Measurements from ENCODE around the gene ST6GALNAC6. TPM values are rescaled to one million over a fixed set of nuclear protein-coding genes. Genes with fewer than 3 reads are reported as not detected.

ST6GALNAC6 gene, protein sequence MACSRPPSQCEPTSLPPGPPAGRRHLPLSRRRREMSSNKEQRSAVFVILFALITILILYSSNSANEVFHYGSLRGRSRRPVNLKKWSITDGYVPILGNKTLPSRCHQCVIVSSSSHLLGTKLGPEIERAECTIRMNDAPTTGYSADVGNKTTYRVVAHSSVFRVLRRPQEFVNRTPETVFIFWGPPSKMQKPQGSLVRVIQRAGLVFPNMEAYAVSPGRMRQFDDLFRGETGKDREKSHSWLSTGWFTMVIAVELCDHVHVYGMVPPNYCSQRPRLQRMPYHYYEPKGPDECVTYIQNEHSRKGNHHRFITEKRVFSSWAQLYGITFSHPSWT
- 22.2 TPM for total RNA-seq

DNA sequence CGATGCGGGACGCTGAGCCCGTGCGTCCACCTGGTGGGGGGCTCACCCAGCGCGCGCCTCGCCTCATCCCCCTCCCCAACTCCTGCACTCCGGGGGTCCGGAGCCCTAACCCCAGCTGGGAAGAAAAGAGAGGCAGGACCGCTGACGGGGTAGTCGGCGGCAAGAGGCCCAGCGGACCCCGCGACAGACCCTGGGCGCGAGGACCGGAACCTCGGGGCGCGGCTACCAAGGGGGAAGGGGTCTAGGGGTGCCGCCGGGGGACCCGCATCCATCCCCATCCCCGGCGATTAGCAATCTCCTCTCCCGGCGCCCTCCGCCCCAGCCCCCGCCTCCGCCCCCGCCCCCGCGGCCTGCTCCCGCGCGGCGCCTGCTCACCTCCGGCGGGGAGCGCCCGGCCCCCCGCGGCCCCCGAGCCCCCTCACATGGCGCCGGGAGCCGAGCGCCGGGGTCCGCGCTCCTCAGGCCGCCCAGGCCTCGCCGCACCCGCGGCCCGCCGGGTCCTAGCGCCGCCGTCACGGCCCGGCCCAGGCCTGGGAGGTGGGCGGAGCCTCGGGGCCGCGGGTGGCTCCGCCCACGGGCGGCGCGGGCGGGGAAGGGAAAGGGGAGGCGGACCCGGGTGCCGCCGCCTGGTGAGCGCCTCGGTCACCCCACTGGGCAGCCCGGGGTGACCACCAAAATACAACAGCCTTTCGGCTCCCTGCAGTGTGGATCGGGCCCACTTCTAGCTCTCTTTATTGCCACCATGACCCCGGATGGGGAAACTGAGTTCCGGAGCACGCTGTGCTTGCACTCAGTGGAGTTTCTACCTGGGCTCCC is at the start of gene ST6GALNAC6:
Gene ST6GALNAC6, minus strand, starts transcription at position 476 of the 816 bp plus-strand sequence. CDS start 1,622 bp downstream, outside the sequence.

DNA sequence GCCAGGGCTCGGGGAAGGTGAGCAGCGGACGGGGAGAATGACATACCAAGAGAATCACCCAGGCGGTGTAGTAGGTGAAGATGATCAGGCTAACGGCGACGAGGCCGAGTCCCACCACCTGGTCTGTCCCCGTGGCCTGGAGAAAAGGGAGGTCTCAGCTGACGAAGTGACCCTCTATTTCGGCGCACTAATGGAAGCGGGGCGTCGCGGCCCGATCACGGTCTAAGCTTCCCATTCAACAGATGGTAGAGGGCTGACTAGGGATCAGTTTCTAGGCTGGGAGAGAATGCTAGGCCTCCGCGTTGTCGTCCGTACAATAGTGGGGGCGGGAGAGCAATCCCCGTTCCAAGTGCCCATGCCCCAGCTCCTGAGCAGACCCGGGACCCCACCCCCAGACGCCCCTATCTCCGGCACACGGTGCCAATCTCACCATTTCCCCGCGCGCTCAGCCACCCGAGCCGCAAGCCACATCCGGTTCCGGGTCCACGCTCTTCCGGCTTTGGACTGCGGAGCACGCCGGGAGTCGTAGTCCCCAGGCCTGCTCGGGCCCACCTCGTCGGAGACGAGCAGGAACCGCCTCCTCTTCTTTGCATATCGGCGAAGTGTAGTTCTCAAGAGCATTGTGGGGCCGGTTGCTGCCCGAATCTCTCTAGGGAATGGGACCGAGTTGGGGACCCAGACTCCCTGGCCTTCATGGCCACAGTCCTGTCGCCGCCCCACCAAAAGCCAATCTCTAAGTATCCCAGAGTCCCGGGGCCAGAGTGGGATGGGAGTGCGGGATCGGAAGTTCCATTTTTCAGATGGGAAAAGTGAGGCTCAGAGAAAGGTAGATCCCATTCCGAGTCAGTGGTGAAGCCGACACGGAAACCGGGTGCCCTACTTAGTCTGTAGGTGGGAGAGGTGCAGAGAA is 38.2 kb upstream of the ST6GALNAC6 start, which contains the start of gene DPM2:
Gene DPM2, minus strand, starts transcription at position 467 of the 910 bp plus-strand sequence. Its CDS starts 34 bp downstream, at position 433.

DNA sequence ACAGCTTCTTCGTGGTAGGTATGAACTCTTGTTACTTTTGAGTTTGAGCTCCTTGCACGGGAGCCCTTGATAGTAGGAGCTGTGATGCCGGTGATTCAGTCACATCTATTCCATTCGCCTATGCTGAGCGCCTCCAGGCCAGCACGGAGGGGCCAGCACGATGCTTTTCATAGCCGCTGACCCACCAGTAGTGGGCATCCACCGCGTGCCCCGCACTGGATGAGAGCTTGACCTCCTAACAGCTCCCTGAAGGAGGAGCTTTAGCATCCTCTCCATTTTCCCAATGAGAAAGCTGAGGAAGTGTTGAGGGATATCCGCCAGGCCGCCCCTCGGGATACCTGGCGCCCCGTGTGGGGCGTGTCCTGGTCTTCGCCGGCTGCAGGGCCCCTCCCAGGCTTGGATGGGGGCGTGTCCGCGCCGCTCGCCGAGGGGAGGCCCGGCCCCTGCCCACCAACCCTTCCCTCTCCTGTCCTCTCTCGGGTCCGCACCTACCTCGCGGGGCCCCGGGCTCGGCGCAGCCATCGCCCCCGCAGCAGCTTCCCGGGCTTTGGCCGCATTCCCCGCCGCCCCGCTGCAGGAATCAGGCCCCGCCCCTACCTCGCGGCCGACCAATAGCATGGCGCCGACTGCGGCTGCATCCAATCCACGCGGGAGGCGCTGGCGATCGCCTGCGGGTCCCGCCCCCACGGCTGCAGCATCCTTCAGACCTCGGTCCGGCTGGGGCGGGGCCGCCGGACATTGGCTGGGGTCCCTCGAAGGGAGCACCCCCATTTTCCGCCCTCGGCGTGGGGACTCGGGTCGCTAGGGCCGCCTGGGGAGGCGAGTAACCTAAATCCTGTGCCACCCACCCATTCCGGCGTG is 31.1 kb upstream of the ST6GALNAC6 start, which contains the start of gene PIP5KL1:
Gene PIP5KL1, minus strand, starts transcription at position 547 of the 861 bp plus-strand sequence. Its CDS starts 25 bp downstream, at position 522.

DNA sequence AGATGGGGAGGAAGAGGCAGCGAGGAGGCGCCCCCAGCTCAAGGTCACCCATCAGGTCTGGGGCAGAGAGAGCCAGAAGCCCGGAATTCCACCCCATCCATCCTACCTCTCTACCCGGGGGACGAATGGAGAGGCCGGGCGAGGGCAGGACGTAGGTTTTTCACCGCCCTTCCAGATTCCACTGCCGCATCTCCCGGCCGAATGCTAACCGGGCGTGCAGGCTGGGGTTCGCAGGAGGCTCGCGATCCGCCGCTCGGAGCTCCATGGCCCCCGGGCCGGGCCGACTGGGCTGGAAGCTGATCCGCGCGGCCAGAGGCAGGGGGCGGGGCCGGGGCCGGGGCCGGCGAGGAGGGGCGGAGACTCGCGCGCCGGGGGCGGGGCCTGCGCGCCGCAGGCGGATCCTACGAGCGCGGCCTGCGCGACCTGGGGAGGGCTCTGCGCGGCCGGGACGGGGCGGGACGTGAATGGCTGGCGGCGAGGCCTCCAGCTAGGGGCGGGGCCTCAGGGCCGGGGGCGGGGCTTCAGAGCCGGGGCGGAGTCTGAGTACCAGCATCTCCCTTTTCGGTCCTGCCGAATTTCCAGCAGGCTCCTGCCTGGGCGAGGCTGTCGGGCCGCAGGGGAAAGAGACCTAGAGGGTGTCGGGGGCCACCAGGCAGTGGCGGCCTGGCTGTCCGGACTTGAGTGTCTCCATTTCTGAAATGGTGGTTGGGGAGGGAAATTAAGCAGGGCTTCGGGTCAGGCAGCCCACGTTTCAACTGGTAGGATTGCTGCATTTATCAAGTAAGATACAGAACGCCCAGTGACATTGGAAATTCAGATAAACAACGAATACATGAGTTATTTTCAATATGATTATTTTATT is 17.5 kb upstream of the ST6GALNAC6 start, which contains the start of gene ST6GALNAC4:
Gene ST6GALNAC4, minus strand, starts transcription at position 322 of the 862 bp plus-strand sequence. CDS start 622 bp downstream, outside the sequence.

DNA sequence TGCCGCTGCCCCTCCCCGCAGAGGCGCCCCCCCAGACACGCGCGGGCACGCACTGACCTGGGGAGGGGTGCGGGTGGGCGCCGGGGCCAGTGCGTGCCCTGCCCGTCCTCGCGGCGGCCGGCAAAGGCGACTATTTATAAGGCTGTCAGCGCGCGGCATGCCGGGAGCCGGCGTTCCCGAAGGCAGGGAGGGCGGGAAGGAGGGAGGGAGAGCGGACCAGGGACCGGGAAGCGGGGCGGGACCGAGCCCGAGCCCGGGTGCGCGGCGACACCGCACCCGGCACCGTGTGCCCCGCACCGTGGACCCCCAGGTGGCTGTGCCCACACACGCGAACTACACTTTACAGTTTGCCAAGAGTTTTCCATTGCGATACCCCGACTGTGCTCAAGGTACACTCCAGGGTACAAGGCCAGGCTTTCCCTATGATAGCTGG is 21.8 kb downstream of the ST6GALNAC6 start, which contains the start of gene AK1:
Gene AK1, minus strand, starts transcription at position 110 of the 433 bp plus-strand sequence. CDS start 3,058 bp downstream, outside the sequence.

DNA sequence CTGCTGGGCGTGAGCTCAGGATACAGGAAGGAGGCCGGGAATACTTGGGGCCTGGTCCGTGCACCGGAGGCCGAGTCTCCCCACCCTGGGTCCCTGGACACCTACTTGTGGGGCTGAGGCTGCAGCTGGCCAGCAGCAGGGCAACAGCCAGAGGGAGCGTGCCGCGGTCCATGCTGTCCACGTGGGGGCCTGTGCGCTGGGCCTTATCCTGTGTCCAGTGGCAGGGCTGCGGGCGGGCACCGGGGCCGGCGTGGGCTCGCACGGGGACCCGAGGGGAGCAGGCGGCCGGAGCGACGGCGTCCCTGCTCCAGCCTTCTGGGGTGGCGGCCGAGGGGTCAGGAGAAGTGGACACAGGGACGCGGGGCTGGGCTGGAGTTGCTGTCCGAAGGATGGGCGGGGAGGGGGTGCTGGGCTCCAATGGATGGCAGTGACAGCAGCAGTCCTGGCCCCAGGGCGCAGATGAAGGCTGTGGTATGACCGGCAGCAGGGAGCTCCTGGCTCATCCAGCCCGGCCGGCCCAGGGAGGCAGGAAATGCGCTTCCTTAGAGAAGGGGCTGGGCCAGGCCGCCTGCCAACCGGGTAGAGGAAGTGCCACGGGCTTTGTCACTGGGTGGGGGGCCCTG is 45.1 kb downstream of the ST6GALNAC6 start, which contains the start of gene ENG:
Gene ENG, minus strand, starts transcription at position 475 of the 623 bp plus-strand sequence. Its CDS starts 303 bp downstream, at position 172.

Other genes starting within 250 kb of the ST6GALNAC6 start
- gene CFAP157, start 192.6 kb downstream of the ST6GALNAC6 start, total RNA-seq: not detected
- gene PTRH1, start 183.9 kb downstream of the ST6GALNAC6 start, total RNA-seq: 13.5 TPM
- not detected for gene TTC16, start 183.5 kb downstream of the ST6GALNAC6 start, total RNA-seq
- 11.1 TPM for gene TOR2A, start 164.3 kb downstream of the ST6GALNAC6 start, total RNA-seq
- gene SH2D3C, start 120.9 kb downstream of the ST6GALNAC6 start, total RNA-seq: 10.7 TPM
- gene CDK9, start 113.6 kb downstream of the ST6GALNAC6 start, total RNA-seq: 60.2 TPM
- 45.4 TPM for gene FPGS, start 96.7 kb downstream of the ST6GALNAC6 start, total RNA-seq
- 21.5 TPM for gene ENG, start 44.9 kb downstream of the ST6GALNAC6 start, total RNA-seq
- 38.4 TPM for gene AK1, start 21.9 kb downstream of the ST6GALNAC6 start, total RNA-seq
- gene ST6GALNAC4, start 17.4 kb upstream of the ST6GALNAC6 start, total RNA-seq: 12.4 TPM
- 3.2 TPM for gene PIP5KL1, start 31.2 kb upstream of the ST6GALNAC6 start, total RNA-seq
- gene DPM2, start 38.3 kb upstream of the ST6GALNAC6 start, total RNA-seq: 13.2 TPM
- gene EEIG1, start 81.4 kb upstream of the ST6GALNAC6 start, total RNA-seq: 22.5 TPM
- gene NAIF1, start 167.7 kb upstream of the ST6GALNAC6 start, total RNA-seq: 10.6 TPM
- 24.4 TPM for gene SLC25A25, start 168.6 kb upstream of the ST6GALNAC6 start, total RNA-seq
- gene PTGES2, start 228.1 kb upstream of the ST6GALNAC6 start, total RNA-seq: 42.3 TPM
- 21.4 TPM for gene LCN2, start 249.8 kb upstream of the ST6GALNAC6 start, total RNA-seq

Measured in camera-type eye (tissue), 1 donor.